ENCODE data around the gene ADGRE2.

ADGRE2 gene

DNA sequence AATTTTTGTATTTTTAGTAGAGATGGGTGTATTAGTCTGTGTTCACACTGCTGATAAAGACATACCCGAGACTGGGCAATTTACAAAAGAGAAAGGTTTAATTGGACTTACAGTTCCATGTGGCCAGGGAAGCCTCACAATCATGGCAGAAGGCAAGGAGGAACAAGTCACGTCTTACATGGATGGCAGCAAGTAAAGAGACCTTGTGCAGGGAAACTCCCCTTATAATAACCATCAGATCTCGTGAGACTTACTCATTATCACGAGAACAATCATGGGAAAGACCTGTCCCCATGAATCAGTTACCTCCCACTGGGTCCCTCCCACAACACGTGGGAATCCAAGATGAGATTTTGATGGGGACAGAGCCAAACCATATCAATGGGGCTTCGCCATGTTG lies 73.9 kb downstream of the ADGRE2 start:
- Histone ChIP-seq H3K27me3 (ENCODE audit: control insufficient read depth in 1 of 2, insufficient read depth in 2 of 2, low read length in 2 of 2) (no peaks in the 10 kb centered on the region), H3K9ac (ENCODE audit: low read depth in 1 of 2, low read length in 2 of 2) (no peak overlapping the region), H3K4me3 (ENCODE audit: low read depth in 1 of 2, low read length in 2 of 2) (no peak overlapping the region), H3K36me3 (ENCODE audit: control insufficient read depth in 1 of 2, insufficient read depth in 2 of 2, low read length in 2 of 2) (peaks cover 25 to 90% of the 10 kb centered on the region in 2 donors), H3K9me3 (ENCODE audit: control insufficient read depth in 1 of 2, low read length in 2 of 2) (peaks cover 0 to 3% of the 10 kb centered on the region in 2 donors), H3K4me1 (ENCODE audit: control insufficient read depth in 1 of 2, insufficient read depth in 2 of 2, low read length in 2 of 2) (no peaks in the 10 kb centered on the region), H3K27ac (ENCODE audit: low read depth, low read length) (no peak overlapping the region)

DNA sequence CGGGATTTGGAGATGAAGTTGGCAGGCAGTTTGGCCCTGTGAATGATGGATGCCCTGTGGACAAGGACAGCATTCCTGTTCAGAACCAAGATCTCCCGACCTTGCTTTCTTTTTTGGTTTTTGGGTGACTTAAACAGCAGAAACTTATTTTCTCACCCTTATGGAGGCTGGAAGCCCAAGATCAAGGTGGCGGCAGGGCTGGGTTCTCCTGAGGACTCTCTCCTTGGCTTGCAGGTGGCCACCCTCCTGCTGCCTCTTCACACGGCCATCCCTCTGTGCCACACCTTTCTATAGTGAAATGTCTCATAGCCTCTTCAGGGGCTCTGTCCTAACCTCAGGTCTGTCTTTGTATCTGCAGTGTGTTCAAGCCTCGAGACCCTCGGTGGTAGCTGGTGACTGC lies 74.5 kb downstream of the ADGRE2 start:
- Histone ChIP-seq H3K9ac (ENCODE audit: low read depth in 1 of 2, low read length in 2 of 2) (no peak overlapping the region), H3K27me3 (ENCODE audit: control insufficient read depth in 1 of 2, insufficient read depth in 2 of 2, low read length in 2 of 2) (no peaks in the 10 kb centered on the region), H3K36me3 (ENCODE audit: control insufficient read depth in 1 of 2, insufficient read depth in 2 of 2, low read length in 2 of 2) (peaks cover 28 to 89% of the 10 kb centered on the region in 2 donors), H3K4me1 (ENCODE audit: control insufficient read depth in 1 of 2, insufficient read depth in 2 of 2, low read length in 2 of 2) (no peaks in the 10 kb centered on the region), H3K4me3 (ENCODE audit: low read depth in 1 of 2, low read length in 2 of 2) (no peak overlapping the region), H3K9me3 (ENCODE audit: control insufficient read depth in 1 of 2, low read length in 2 of 2) (peaks cover 0 to 3% of the 10 kb centered on the region in 2 donors), H3K27ac (ENCODE audit: low read depth, low read length) (no peak overlapping the region)

DNA sequence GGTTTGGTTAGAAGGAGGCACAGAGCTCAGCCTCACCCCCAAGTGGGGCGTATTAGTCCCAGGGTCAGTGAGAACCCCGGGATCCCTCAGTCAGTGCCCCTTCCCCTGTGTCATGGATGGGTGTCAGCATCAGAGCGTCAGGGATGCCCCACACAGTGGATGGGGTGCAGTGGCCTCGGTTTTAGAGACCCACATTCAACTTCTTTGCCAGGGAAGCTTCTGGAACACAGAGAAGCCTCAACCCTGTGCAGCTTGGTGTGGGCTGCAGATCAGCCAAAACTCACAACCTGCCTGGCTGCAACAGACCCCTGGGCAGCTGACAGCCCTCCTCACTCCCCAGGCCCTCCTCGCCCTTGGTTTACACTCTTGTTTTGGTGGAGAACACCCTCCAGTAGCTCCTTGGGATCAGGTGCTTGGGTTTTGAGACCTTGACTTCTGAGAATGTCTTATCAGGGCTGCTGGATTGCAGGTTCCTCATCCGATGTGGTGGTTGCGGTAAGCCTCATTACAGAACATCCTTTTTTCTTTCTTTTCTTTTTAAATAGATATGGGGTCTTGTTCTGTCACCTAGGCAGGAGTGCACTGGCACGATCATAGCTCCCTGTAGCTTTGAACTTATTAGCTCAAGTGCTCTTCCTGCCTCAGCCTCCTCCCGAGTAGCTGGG lies 77.5 kb downstream of the ADGRE2 start:
- H3K9me3 ChIP-seq (ENCODE audit: control insufficient read depth in 1 of 2, low read length in 2 of 2), result peaks cover 0 to 3% of the 10 kb centered on the region in 2 donors
- H3K4me1 ChIP-seq (ENCODE audit: control insufficient read depth in 1 of 2, insufficient read depth in 2 of 2, low read length in 2 of 2), result no peaks in the 10 kb centered on the region
- H3K27me3 ChIP-seq (ENCODE audit: control insufficient read depth in 1 of 2, insufficient read depth in 2 of 2, low read length in 2 of 2), result no peaks in the 10 kb centered on the region
- no peak overlapping the region for H3K27ac ChIP-seq (ENCODE audit: low read depth, low read length)
- peaks cover 21 to 87% of the 10 kb centered on the region in 2 donors for H3K36me3 ChIP-seq (ENCODE audit: control insufficient read depth in 1 of 2, insufficient read depth in 2 of 2, low read length in 2 of 2)
- no peak overlapping the region for H3K4me3 ChIP-seq (ENCODE audit: low read depth in 1 of 2, low read length in 2 of 2)
- no peak overlapping the region for H3K9ac ChIP-seq (ENCODE audit: low read depth in 1 of 2, low read length in 2 of 2)

GRCh38 chr19:14699641-14700040 lies 78.7 kb downstream of the ADGRE2 start:
- no peak overlapping the region for H3K9ac ChIP-seq (ENCODE audit: low read depth in 1 of 2, low read length in 2 of 2)
- no peaks in the 10 kb centered on the region for H3K27me3 ChIP-seq (ENCODE audit: control insufficient read depth in 1 of 2, insufficient read depth in 2 of 2, low read length in 2 of 2)
- H3K4me3 ChIP-seq (ENCODE audit: low read depth in 1 of 2, low read length in 2 of 2), result no peak overlapping the region
- H3K9me3 ChIP-seq (ENCODE audit: control insufficient read depth in 1 of 2, low read length in 2 of 2), result peaks cover 0 to 3% of the 10 kb centered on the region in 2 donors
- H3K4me1 ChIP-seq (ENCODE audit: control insufficient read depth in 1 of 2, insufficient read depth in 2 of 2, low read length in 2 of 2), result no peaks in the 10 kb centered on the region
- peaks cover 21 to 84% of the 10 kb centered on the region in 2 donors for H3K36me3 ChIP-seq (ENCODE audit: control insufficient read depth in 1 of 2, insufficient read depth in 2 of 2, low read length in 2 of 2)
- H3K27ac ChIP-seq (ENCODE audit: low read depth, low read length), result no peak overlapping the region

- H3K4me3 ChIP-seq (ENCODE audit: low read depth in 1 of 2, low read length in 2 of 2), result no peak overlapping the region
- peaks cover 7 to 52% of the 10 kb centered on the region in 2 donors for H3K36me3 ChIP-seq (ENCODE audit: control insufficient read depth in 1 of 2, insufficient read depth in 2 of 2, low read length in 2 of 2)
- no peaks in the 10 kb centered on the region for H3K9me3 ChIP-seq (ENCODE audit: control insufficient read depth in 1 of 2, low read length in 2 of 2)
- H3K27me3 ChIP-seq (ENCODE audit: control insufficient read depth in 1 of 2, insufficient read depth in 2 of 2, low read length in 2 of 2), result no peaks in the 10 kb centered on the region
- no peak overlapping the region for H3K9ac ChIP-seq (ENCODE audit: low read depth in 1 of 2, low read length in 2 of 2)
- H3K4me1 ChIP-seq (ENCODE audit: control insufficient read depth in 1 of 2, insufficient read depth in 2 of 2, low read length in 2 of 2), result peaks cover 0 to 2% of the 10 kb centered on the region in 2 donors
- no peak overlapping the region for H3K27ac ChIP-seq (ENCODE audit: low read depth, low read length)
Measured at GRCh38 chr19:14695471-14695870, 82.9 kb downstream of the ADGRE2 start.

DNA sequence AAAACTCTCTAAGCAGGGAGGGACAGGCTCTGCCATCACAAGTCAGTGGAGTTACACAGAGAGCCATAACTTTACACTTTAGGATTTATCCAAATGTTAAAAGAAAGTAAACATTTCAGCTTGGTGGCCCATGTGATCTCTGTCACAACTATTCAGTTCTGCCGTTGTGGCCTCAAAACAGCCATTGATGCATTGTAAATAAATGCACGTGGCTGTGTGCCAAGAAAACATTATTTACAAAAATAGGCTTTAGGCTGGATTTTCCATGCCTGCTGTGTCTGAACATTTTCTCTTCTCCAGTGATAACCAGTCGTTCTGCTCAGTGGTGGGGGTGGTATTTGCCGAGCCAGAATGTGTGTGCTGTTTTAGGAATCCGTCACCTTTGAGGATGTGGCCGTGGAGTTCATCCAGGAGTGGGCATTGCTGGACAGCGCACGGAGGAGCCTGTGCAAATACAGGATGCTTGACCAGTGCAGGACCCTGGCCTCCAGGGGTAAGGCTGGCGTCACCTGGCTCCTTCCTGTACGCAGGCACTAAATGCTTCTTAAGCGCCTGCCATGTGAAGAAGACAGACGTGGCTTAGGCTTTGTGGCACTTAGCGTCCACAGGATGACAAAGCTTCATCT lies 83.6 kb downstream of the ADGRE2 start:
- H3K27me3 ChIP-seq (ENCODE audit: control insufficient read depth in 1 of 2, insufficient read depth in 2 of 2, low read length in 2 of 2), result no peaks in the 10 kb centered on the region
- peaks cover 6 to 45% of the 10 kb centered on the region in 2 donors for H3K36me3 ChIP-seq (ENCODE audit: control insufficient read depth in 1 of 2, insufficient read depth in 2 of 2, low read length in 2 of 2)
- no peak overlapping the region for H3K9ac ChIP-seq (ENCODE audit: low read depth in 1 of 2, low read length in 2 of 2)
- peaks cover 0 to 6% of the 10 kb centered on the region in 2 donors for H3K4me1 ChIP-seq (ENCODE audit: control insufficient read depth in 1 of 2, insufficient read depth in 2 of 2, low read length in 2 of 2)
- no peak overlapping the region for H3K4me3 ChIP-seq (ENCODE audit: low read depth in 1 of 2, low read length in 2 of 2)
- no peak overlapping the region for H3K27ac ChIP-seq (ENCODE audit: low read depth, low read length)
- no peaks in the 10 kb centered on the region for H3K9me3 ChIP-seq (ENCODE audit: control insufficient read depth in 1 of 2, low read length in 2 of 2)

DNA sequence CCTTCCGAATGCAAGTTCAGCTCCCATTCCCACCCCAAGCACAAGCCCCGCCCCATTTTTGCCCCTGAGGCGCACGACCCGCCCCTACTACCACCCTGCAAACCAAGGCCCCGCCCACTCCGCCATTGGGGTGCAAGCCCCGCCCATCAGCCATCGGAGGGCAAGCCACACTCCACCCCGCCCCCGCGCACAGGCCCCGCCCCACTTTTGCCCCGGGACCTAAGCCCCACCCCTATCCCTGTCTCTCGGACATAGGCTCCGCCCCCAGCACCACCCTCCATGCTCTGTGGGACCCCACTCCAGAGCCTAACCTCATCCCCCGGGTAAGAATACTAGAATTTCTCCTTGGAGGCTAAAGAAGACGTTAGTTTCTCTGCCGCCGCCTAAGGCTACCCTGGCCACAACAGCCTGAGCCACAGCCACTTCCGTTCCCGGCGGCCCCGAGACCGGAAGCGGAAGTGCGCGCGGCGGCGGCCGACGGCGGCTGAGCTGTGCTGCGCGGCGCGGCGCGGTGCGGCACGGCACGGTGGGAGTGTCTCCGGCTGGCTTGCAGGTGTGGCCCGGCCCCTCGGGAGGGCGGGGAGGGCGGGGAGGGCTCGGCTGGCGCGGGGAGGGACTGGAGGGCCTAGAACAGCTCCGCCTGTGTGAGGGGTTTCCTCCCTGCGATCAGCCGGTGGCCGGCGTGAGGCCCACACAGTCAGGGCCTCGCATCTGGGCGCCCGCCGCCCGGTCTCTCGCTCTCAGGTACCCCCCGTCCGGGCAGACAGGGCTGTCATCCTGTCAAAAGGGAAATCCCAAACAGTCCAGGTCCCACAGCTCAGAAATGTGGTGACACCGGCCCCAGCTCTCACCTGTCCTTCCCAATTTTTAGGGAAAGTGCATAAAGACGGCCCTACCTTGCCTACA lies 88.5 kb downstream of the ADGRE2 start, which contains the start of gene ZNF333:
TSS of gene ZNF333 (plus strand) at position 451 of the 906 bp plus-strand sequence. CDS start 3,444 bp downstream, outside the sequence.
- peaks cover 0 to 6% of the 10 kb centered on the region in 2 donors for H3K4me1 ChIP-seq (ENCODE audit: control insufficient read depth in 1 of 2, insufficient read depth in 2 of 2, low read length in 2 of 2)
- peaks cover 0 to 8% of the 10 kb centered on the region in 2 donors for H3K36me3 ChIP-seq (ENCODE audit: control insufficient read depth in 1 of 2, insufficient read depth in 2 of 2, low read length in 2 of 2)
- H3K4me3 ChIP-seq (ENCODE audit: low read depth in 1 of 2, low read length in 2 of 2), result peak within 1 kb of the TSS; percentile 82 to 94
- H3K9ac ChIP-seq (ENCODE audit: low read depth in 1 of 2, low read length in 2 of 2), result peak within 1 kb of the TSS; percentile 68 to 94
- H3K27me3 ChIP-seq (ENCODE audit: control insufficient read depth in 1 of 2, insufficient read depth in 2 of 2, low read length in 2 of 2), result no peaks in the 10 kb centered on the region
- no peaks in the 10 kb centered on the region for H3K9me3 ChIP-seq (ENCODE audit: control insufficient read depth in 1 of 2, low read length in 2 of 2)
- peak within 1 kb of the TSS; percentile 97 for H3K27ac ChIP-seq (ENCODE audit: low read depth, low read length)

DNA sequence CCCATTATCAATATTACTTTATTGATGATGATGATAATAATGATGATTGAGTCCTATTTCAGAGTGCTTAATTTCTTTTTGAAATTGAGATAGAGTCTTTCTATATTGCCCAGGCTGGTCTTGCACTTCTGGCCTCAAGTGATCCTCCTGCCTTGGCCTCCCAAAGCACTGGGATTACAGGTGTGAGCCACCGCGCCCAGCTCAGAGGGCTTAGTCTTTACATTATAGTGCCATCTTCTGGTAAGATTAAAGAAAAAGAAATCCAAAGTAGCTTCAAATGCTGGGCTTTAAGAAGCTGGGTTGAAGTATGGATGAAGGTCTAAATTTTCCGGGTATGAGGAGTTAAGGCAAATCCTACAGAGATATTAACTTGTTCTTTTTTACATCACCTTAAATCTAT lies 91.9 kb downstream of the ADGRE2 start:
- Histone ChIP-seq H3K9ac (ENCODE audit: low read depth in 1 of 2, low read length in 2 of 2) (no peak overlapping the region), H3K4me1 (ENCODE audit: control insufficient read depth in 1 of 2, insufficient read depth in 2 of 2, low read length in 2 of 2) (peaks cover 0 to 6% of the 10 kb centered on the region in 2 donors), H3K27ac (ENCODE audit: low read depth, low read length) (no peak overlapping the region), H3K4me3 (ENCODE audit: low read depth in 1 of 2, low read length in 2 of 2) (no peak overlapping the region), H3K9me3 (ENCODE audit: control insufficient read depth in 1 of 2, low read length in 2 of 2) (no peaks in the 10 kb centered on the region), H3K27me3 (ENCODE audit: control insufficient read depth in 1 of 2, insufficient read depth in 2 of 2, low read length in 2 of 2) (no peaks in the 10 kb centered on the region), H3K36me3 (ENCODE audit: control insufficient read depth in 1 of 2, insufficient read depth in 2 of 2, low read length in 2 of 2) (no peaks in the 10 kb centered on the region)

- Histone ChIP-seq H3K9me3 (ENCODE audit: control insufficient read depth in 1 of 2, low read length in 2 of 2) (no peaks in the 10 kb centered on the region), H3K4me3 (ENCODE audit: low read depth in 1 of 2, low read length in 2 of 2) (no peak overlapping the region), H3K36me3 (ENCODE audit: control insufficient read depth in 1 of 2, insufficient read depth in 2 of 2, low read length in 2 of 2) (no peaks in the 10 kb centered on the region), H3K9ac (ENCODE audit: low read depth in 1 of 2, low read length in 2 of 2) (no peak overlapping the region), H3K27ac (ENCODE audit: low read depth, low read length) (no peak overlapping the region), H3K27me3 (ENCODE audit: control insufficient read depth in 1 of 2, insufficient read depth in 2 of 2, low read length in 2 of 2) (no peaks in the 10 kb centered on the region), H3K4me1 (ENCODE audit: control insufficient read depth in 1 of 2, insufficient read depth in 2 of 2, low read length in 2 of 2) (no peaks in the 10 kb centered on the region)
Measured at GRCh38 chr19:14683439-14683838, 94.9 kb downstream of the ADGRE2 start.
